Lung (tissue), 12 donors: ENCODE results near the gene MRPL30. TPM values are rescaled to one million over a fixed set of nuclear protein-coding genes. Genes with fewer than 3 reads are reported as not detected.
"Not testable (repeated sequence)": the region's sequence is repeated elsewhere in the genome, so short reads cannot be mapped to it uniquely, and the experiment has no call there.

Source experiments
- ATAC-seq: fragments of 200-7000 bp; cut with Tn5 transposase; one replicate; pipeline ENCODE4 v1.9.1; 2020; ENCODE audit warnings: moderate number of reproducible peaks; ENCODE audit not compliant: insufficient read depth, low FRiP score
- DNase-seq, 3 donors: peaks; one replicate each; pipeline ENCODE4 v3.0.0-alpha.2; 2013 to 2017
- H3K27ac ChIP-seq, 2 donors: one replicate each; pipeline ENCODE4 v1.5.1; 2013; ENCODE audit warnings: mild to moderate bottlenecking in 2 of 2, moderate library complexity in 2 of 2, control low read depth in 1 of 2, inconsistent platforms in 1 of 2, low read depth in 1 of 2, low read length in 1 of 2
- H3K27me3 ChIP-seq, 3 donors: one replicate each; pipeline ENCODE4 v1.5.1; 2013; ENCODE audit warnings: low read length in 2 of 3; ENCODE audit not compliant: control insufficient read depth in 3 of 3, insufficient read depth in 3 of 3
- H3K36me3 ChIP-seq, 4 donors: one replicate each; pipeline ENCODE4 v1.5.1; 2013; ENCODE audit warnings: low read length in 4 of 4, mild to moderate bottlenecking in 1 of 4, moderate library complexity in 1 of 4; ENCODE audit not compliant: control insufficient read depth in 4 of 4, insufficient read depth in 4 of 4
- H3K4me1 ChIP-seq, 5 donors: one replicate each; pipeline ENCODE4 v1.5.1; 2013; ENCODE audit warnings: low read length in 5 of 5, mild to moderate bottlenecking in 2 of 5, moderate library complexity in 1 of 5; ENCODE audit not compliant: control insufficient read depth in 5 of 5, insufficient read depth in 5 of 5
- H3K4me3 ChIP-seq: one replicate; pipeline ENCODE4 v1.5.1; 2013; ENCODE audit warnings: mild to moderate bottlenecking, control low read depth, moderate library complexity
- H3K9ac ChIP-seq, 2 donors: one replicate each; pipeline ENCODE4 v1.5.1; 2013; ENCODE audit warnings: low read length in 2 of 2, control low read depth in 1 of 2; ENCODE audit not compliant: insufficient read depth in 1 of 2
- H3K9me3 ChIP-seq, 4 donors: one replicate each; pipeline ENCODE4 v1.5.1; 2013; ENCODE audit warnings: low read length in 3 of 4, mild to moderate bottlenecking in 1 of 4, moderate library complexity in 1 of 4; ENCODE audit not compliant: control insufficient read depth in 4 of 4, insufficient read depth in 3 of 4
- CTCF ChIP-seq: IDR thresholded peaks from 2 replicates; pipeline ENCODE4 v1.5.1; 2012; ENCODE audit warnings: mild to moderate bottlenecking; ENCODE audit errors: control extremely low read depth, extremely low read depth
- WGBS, 2 donors: extraction: QIAGEN DNeasy Blood & Tissue Kit; methylation state at CpG; one replicate each; pipeline ENCODE4 v1.1.7; 2013; 5-methylcytosine and 5-hydroxymethylcytosine counted together
- polyA plus RNA-seq, 2 donors: library from polyadenylated mRNA; stranded (reverse); fragments of 200-250 nt; gene quantifications; one replicate each; pipeline ENCODE4 v1.2.1, GENCODE V29; 2013
- total RNA-seq, 2 donors: library from RNA; depleted of rRNA in 1 of 2; stranded (reverse); fragments of >200 nt in 1 of 2; gene quantifications; one replicate each; pipeline ENCODE4 v1.2.1, GENCODE V29; 2014 to 2021
- donor health status: control.
- donor health status: control.
- donor health status: Bipolar disorder and iron deficiency.
- donor health status: healthy.
- donor health status: DM: yes; HTN: yes; CAD: no.

Gene MRPL30
- total and polyA plus RNA-seq, 4 donors: 15.2 to 34.2 (median 20.0) TPM

- WGBS, 2 donors: 97 to 98% methylated on average over 2 of the region's 2 CpGs
- no peak overlapping the region for H3K27ac ChIP-seq
- ATAC-seq (no peak), DNase-seq (no peak)
- H3K4me3 ChIP-seq: no peak overlapping the region
- TF ChIP-seq CTCF: no peak
- no peaks in the 10 kb centered on the region for H3K9me3 ChIP-seq
- no peaks in the 10 kb centered on the region for H3K27me3 ChIP-seq
- H3K9ac ChIP-seq: no peak overlapping the region
- no peaks in the 10 kb centered on the region for H3K36me3 ChIP-seq
- H3K4me1 ChIP-seq: no peaks in the 10 kb centered on the region
Measured at GRCh38 chr2:99216096-99216495, 35.1 kb downstream of the MRPL30 start.

- peak in 1 of 3 donors; percentile 3 for DNase-seq
- H3K4me3 ChIP-seq: no peak overlapping the region
- ATAC-seq: no peak
- no peak for TF ChIP-seq CTCF
- H3K27me3 ChIP-seq: no peaks in the 10 kb centered on the region
- H3K27ac ChIP-seq: no peak overlapping the region
- H3K9me3 ChIP-seq: no peaks in the 10 kb centered on the region
- no peaks in the 10 kb centered on the region for H3K4me1 ChIP-seq
- no peak overlapping the region for H3K9ac ChIP-seq
- whole genome bisulfite sequencing, 2 donors: 72 to 77% methylated on average over 4 of the region's 4 CpGs
- H3K36me3 ChIP-seq: no peaks in the 10 kb centered on the region
Measured at GRCh38 chr2:99217929-99218501, 37.0 kb downstream of the MRPL30 start.

GRCh38 chr2:99233177-99233576 is 52.2 kb downstream of the MRPL30 start:
- H3K9ac ChIP-seq, H3K9me3 ChIP-seq, ATAC-seq, H3K27ac ChIP-seq, DNase-seq, H3K27me3 ChIP-seq, H3K36me3 ChIP-seq, H3K4me3 ChIP-seq, H3K4me1 ChIP-seq: not testable (repeated sequence)

GRCh38 chr2:99238599-99238998 is 57.6 kb downstream of the MRPL30 start:
- WGBS, 2 donors: 96 to 97% methylated on average over 6 of the region's 6 CpGs
- H3K9ac ChIP-seq: no peak overlapping the region
- H3K27me3 ChIP-seq: no peaks in the 10 kb centered on the region
- H3K36me3 ChIP-seq: no peaks in the 10 kb centered on the region
- no peak for TF ChIP-seq CTCF
- H3K9me3 ChIP-seq: no peaks in the 10 kb centered on the region
- no peaks in the 10 kb centered on the region for H3K4me1 ChIP-seq
- ATAC-seq (no peak), DNase-seq (no peak)
- H3K4me3 ChIP-seq: no peak overlapping the region
- no peak overlapping the region for H3K27ac ChIP-seq
